ENCODE results near the gene GIMAP5. TPM values are rescaled to one million over a fixed set of nuclear protein-coding genes. Genes with fewer than 3 reads are reported as not detected.
A peak's percentile ranks its signal among the peaks of the same experiment; 100 is the strongest.

GIMAP5 gene
- polyA plus RNA-seq, 3 donors from 2014 or later: 123 to 291 (median 123) TPM

- H3K27me3 Mint-ChIP-seq (ENCODE audit: low read depth in 3 of 3): peaks cover 6 to 8% (median 7%) of the 10 kb centered on the region in 3 donors
- H3K36me3 Mint-ChIP-seq: no peaks in the 10 kb centered on the region
- H3K27ac Mint-ChIP-seq: no peak overlapping the region
- H3K4me3 Mint-ChIP-seq: no peak overlapping the region
- DNase-seq: no peak
- no peaks in the 10 kb centered on the region for H3K9me3 Mint-ChIP-seq
- H3K4me1 Mint-ChIP-seq: no peaks in the 10 kb centered on the region
These were observed 47.7 kb downstream of the GIMAP5 start for GRCh38 chr7:150784954-150785353.

GRCh38 chr7:150787321-150788281 is 50.4 kb downstream of the GIMAP5 start:
- Mint-ChIP-seq H3K4me1 (no peaks in the 10 kb centered on the region), H3K27me3 (ENCODE audit: low read depth in 3 of 3) (peaks cover 7 to 13% (median 8%) of the 10 kb centered on the region in 3 donors), H3K27ac (no peak overlapping the region), H3K9me3 (no peaks in the 10 kb centered on the region), H3K36me3 (no peaks in the 10 kb centered on the region), H3K4me3 (no peak overlapping the region)
- DNase-seq: no peak

- Mint-ChIP-seq H3K27me3 (ENCODE audit: low read depth in 3 of 3) (peaks cover 7 to 13% (median 8%) of the 10 kb centered on the region in 3 donors), H3K4me3 (no peak overlapping the region), H3K27ac (no peak overlapping the region)
These were observed 51.5 kb downstream of the GIMAP5 start for GRCh38 chr7:150788474-150789269.

GRCh38 chr7:150790416-150791075 is 53.3 kb downstream of the GIMAP5 start:
- no peaks in the 10 kb centered on the region for H3K9me3 Mint-ChIP-seq
- H3K27me3 Mint-ChIP-seq (ENCODE audit: low read depth in 3 of 3): peaks cover 6 to 9% (median 7%) of the 10 kb centered on the region in 3 donors
- no peak for DNase-seq
- H3K27ac Mint-ChIP-seq: peak overlapping the region in 1 of 6 donors; percentile 9
- H3K4me1 Mint-ChIP-seq: no peaks in the 10 kb centered on the region
- no peak overlapping the region for H3K4me3 Mint-ChIP-seq
- H3K36me3 Mint-ChIP-seq: no peaks in the 10 kb centered on the region

More at GRCh38 chr7:150788474-150789269, 51.5 kb downstream of the GIMAP5 start:
- DNase-seq: no peak
- H3K4me1 Mint-ChIP-seq: no peaks in the 10 kb centered on the region
- H3K9me3 Mint-ChIP-seq: no peaks in the 10 kb centered on the region
- H3K36me3 Mint-ChIP-seq: no peaks in the 10 kb centered on the region

- Mint-ChIP-seq H3K4me1 (no peaks in the 10 kb centered on the region), H3K27ac (no peak overlapping the region), H3K27me3 (ENCODE audit: low read depth in 3 of 3) (peaks cover 6 to 10% (median 9%) of the 10 kb centered on the region in 3 donors), H3K4me3 (no peak overlapping the region), H3K9me3 (no peaks in the 10 kb centered on the region), H3K36me3 (no peaks in the 10 kb centered on the region)
- DNase-seq: no peak
These were observed 54.1 kb downstream of the GIMAP5 start for GRCh38 chr7:150791304-150791703.

GRCh38 chr7:150791746-150792452 is 54.7 kb downstream of the GIMAP5 start:
- Mint-ChIP-seq H3K4me1 (no peaks in the 10 kb centered on the region), H3K27me3 (ENCODE audit: low read depth in 3 of 3) (peaks cover 6 to 12% (median 8%) of the 10 kb centered on the region in 3 donors), H3K27ac (no peak overlapping the region), H3K9me3 (no peaks in the 10 kb centered on the region), H3K4me3 (no peak overlapping the region), H3K36me3 (no peaks in the 10 kb centered on the region)
- no peak for DNase-seq

Other genes with a start within 250 kb of the GIMAP5 start
- gene GIMAP7, start 222.5 kb upstream of the GIMAP5 start, polyA plus RNA-seq: 100 to 1,000 TPM; 285 to 709 (median 555) TPM
- 100 to 1,000 TPM; 158 to 420 (median 392) TPM for gene GIMAP4, start 170.0 kb upstream of the GIMAP5 start, polyA plus RNA-seq
- gene GIMAP6, start 105.0 kb upstream of the GIMAP5 start, polyA plus RNA-seq: 100 to 1,000 TPM; 119 to 279 (median 173) TPM
- gene GIMAP2, start 51.7 kb upstream of the GIMAP5 start, polyA plus RNA-seq: 10 to 100 TPM; 63.1 to 93.5 (median 79.4) TPM
- 10 to 100 TPM; 19.1 to 71.4 (median 25.7) TPM for gene GIMAP1, start 20.8 kb upstream of the GIMAP5 start, polyA plus RNA-seq
- under 1 TPM in 1 of 3 donors, not detected in 2; 0.87 TPM for gene TMEM176B, start 62.9 kb downstream of the GIMAP5 start, polyA plus RNA-seq
- gene TMEM176A, start 63.4 kb downstream of the GIMAP5 start, polyA plus RNA-seq: under 1 TPM in 1 of 3 donors, not detected in 2; 0.97 TPM
- not detected for gene AOC1, start 115.1 kb downstream of the GIMAP5 start, polyA plus RNA-seq
- not detected for gene KCNH2, start 240.9 kb downstream of the GIMAP5 start, polyA plus RNA-seq

All from immature natural killer cell (primary cell).